ENCODE results near the gene ATXN7L3.
"Not testable (repeated sequence)": the region's sequence is repeated elsewhere in the genome, so short reads cannot be mapped to it uniquely, and the experiment has no call there.

The ATXN7L3 gene

GRCh38 chr17:44199553-44200477 lies at the start of gene ATXN7L3:
ATXN7L3 (minus strand) TSS chr17:44199884; CDS start chr17:44198070, 1,814 bp downstream.
- peak; percentile 94 to 100 (median 98) for DNase-seq

GRCh38 chr17:44247876-44248736 lies 48.4 kb upstream of the ATXN7L3 start:
- no peak for DNase-seq

- DNase-seq = no peak
These were observed 47.8 kb upstream of the ATXN7L3 start for GRCh38 chr17:44247440-44247841.

- DNase-seq = no peak
These were observed 41.5 kb upstream of the ATXN7L3 start for GRCh38 chr17:44241106-44241624.

GRCh38 chr17:44237886-44238285 lies 38.2 kb upstream of the ATXN7L3 start:
- DNase-seq = not testable (repeated sequence)

- DNase-seq = no peak
These were observed 36.8 kb upstream of the ATXN7L3 start for GRCh38 chr17:44236444-44236991.

GRCh38 chr17:44235583-44235936 lies 35.9 kb upstream of the ATXN7L3 start:
- DNase-seq = no peak

GRCh38 chr17:44233582-44233981 lies 33.9 kb upstream of the ATXN7L3 start:
- no peak for DNase-seq

- no peak for DNase-seq
These were observed 32.4 kb upstream of the ATXN7L3 start for GRCh38 chr17:44232061-44232460.

GRCh38 chr17:44230140-44230539 lies 30.5 kb upstream of the ATXN7L3 start:
- no peak for DNase-seq

GRCh38 chr17:44229090-44229489 lies 29.4 kb upstream of the ATXN7L3 start:
- DNase-seq = no peak

- no peak for DNase-seq
These were observed 23.9 kb upstream of the ATXN7L3 start for GRCh38 chr17:44223541-44224071.

- peak in 2 of 4 experiments; percentile 15 to 17 for DNase-seq
These were observed 22.6 kb upstream of the ATXN7L3 start for GRCh38 chr17:44222112-44222869.

- no peak for DNase-seq
These were observed 22.1 kb upstream of the ATXN7L3 start for GRCh38 chr17:44221862-44222111.

- peak in 3 of 4 experiments; percentile 33 to 52 (median 45) for DNase-seq
These were observed 21.6 kb upstream of the ATXN7L3 start for GRCh38 chr17:44221084-44221861.

GRCh38 chr17:44220213-44221083 lies 20.8 kb upstream of the ATXN7L3 start:
- DNase-seq = peak; percentile 42 to 58 (median 50)

- peak in 2 of 4 experiments; percentile 61 to 80 for DNase-seq
These were observed 20.0 kb upstream of the ATXN7L3 start, which contains the start of gene UBTF for GRCh38 chr17:44219616-44220212. UBTF (minus strand) TSS chr17:44219675; CDS start chr17:44218229, 1,446 bp downstream.

GRCh38 chr17:44219108-44219615 lies 19.5 kb upstream of the ATXN7L3 start:
- peak; percentile 60 to 71 (median 64) for DNase-seq

- DNase-seq = peak; percentile 60 to 84 (median 74)
These were observed 18.8 kb upstream of the ATXN7L3 start for GRCh38 chr17:44218344-44219107.
